Measurements from ENCODE around the gene DYNLT1.
"Not testable (repeated sequence)": the region's sequence is repeated elsewhere in the genome, so short reads cannot be mapped to it uniquely, and the experiment has no call there.

The DYNLT1 gene

DNA sequence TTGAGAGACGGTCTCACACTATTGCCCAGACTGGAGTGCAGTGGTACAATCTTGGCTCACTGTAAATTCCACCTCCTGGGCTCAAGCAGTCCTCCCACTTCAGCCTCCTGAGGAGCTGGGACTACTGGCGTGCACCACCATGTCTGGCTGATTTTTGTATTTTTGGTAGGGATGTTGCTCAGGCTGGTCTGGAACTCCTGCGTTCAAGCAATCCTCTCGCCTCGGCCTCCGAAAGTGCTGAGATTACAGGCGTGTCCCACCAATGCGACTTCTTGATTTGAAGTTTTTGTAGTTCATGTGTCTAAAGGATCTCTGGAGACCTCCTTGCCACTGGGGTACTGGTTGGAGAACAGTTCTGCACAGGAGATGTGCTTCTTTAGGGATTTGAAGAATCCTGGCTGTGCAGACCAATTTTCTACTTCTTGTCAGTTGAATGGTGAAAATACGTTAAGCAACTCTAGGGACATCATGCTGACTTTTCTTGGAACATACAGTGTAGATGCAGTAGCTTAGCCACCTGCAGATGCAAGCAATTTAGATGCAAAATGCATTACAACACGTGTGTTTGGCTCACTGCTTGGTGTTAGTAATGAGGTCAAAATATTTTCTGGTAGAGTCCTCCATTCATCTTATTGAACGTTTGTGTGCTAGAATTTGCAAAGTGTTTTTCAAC lies 33.5 kb upstream of the DYNLT1 start:
- no peaks in the 10 kb centered on the region for H3K9me3 ChIP-seq (ENCODE audit: control insufficient read depth in 5 of 5, low read length in 5 of 5)
- no peak overlapping the region for H3K9ac ChIP-seq (ENCODE audit: low read length in 5 of 5)
- H3K4me1 ChIP-seq (ENCODE audit: control insufficient read depth in 5 of 5, insufficient read depth in 5 of 5, low read length in 5 of 5) = peaks cover 0 to 5% (median 3%) of the 10 kb centered on the region in 5 donors
- H3K27ac ChIP-seq (ENCODE audit: low read depth, low read length) = no peak overlapping the region
- H3K36me3 ChIP-seq (ENCODE audit: control insufficient read depth in 5 of 5, insufficient read depth in 5 of 5, low read length in 5 of 5) = no peaks in the 10 kb centered on the region
- no peaks in the 10 kb centered on the region for H3K27me3 ChIP-seq (ENCODE audit: control insufficient read depth in 5 of 5, insufficient read depth in 4 of 5, low read length in 5 of 5)
- no peak overlapping the region for H3K4me3 ChIP-seq (ENCODE audit: low read depth in 1 of 5, low read length in 5 of 5)

GRCh38 chr6:158677094-158677493 lies 32.6 kb upstream of the DYNLT1 start:
- H3K27ac ChIP-seq (ENCODE audit: low read depth, low read length); H3K4me1 ChIP-seq (ENCODE audit: control insufficient read depth in 5 of 5, insufficient read depth in 5 of 5, low read length in 5 of 5); H3K36me3 ChIP-seq (ENCODE audit: control insufficient read depth in 5 of 5, insufficient read depth in 5 of 5, low read length in 5 of 5); H3K27me3 ChIP-seq (ENCODE audit: control insufficient read depth in 5 of 5, insufficient read depth in 4 of 5, low read length in 5 of 5); H3K9me3 ChIP-seq (ENCODE audit: control insufficient read depth in 5 of 5, low read length in 5 of 5); H3K4me3 ChIP-seq (ENCODE audit: low read depth in 1 of 5, low read length in 5 of 5); H3K9ac ChIP-seq (ENCODE audit: low read length in 5 of 5): not testable (repeated sequence)

DNA sequence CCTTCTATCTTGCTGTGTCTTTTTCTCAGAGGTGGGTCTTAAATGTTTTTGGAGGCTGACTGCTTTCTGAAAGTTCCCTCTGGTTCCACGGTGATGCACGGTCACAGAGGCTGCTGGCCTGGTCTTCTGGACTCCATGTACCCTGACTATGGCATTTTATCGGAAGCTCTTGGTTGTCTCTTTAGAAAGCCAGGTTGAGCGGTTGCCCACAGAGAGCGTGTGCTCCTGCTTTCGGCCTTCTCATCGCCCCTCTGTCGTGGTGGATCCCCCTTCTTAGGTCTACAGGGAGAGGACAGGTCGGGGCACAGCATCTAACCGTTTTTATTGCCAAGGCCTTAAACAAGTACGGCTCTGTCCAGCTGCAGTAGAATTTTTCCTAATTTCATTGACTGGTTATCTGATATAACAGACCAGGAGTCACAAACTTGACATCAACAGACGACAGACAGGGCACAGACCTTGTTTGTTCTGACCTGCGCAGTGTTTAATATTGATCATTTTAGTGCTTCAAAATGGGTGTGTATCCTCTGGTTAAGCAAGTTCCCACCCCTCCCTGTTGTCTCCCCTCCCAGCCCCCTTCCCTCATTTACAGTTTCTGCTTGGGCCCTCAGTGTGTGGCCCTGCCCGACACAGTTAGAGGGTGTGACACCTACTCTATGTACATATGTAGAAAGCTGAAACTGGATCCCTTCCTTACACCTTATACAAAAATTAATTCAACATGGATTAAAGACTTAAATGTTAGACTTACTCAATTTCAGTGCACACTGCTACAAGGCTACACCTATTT lies 30.0 kb upstream of the DYNLT1 start:
- Histone ChIP-seq H3K9me3 (ENCODE audit: control insufficient read depth in 5 of 5, low read length in 5 of 5) (no peaks in the 10 kb centered on the region), H3K4me1 (ENCODE audit: control insufficient read depth in 5 of 5, insufficient read depth in 5 of 5, low read length in 5 of 5) (peaks cover 0 to 10% (median 8%) of the 10 kb centered on the region in 5 donors), H3K4me3 (ENCODE audit: low read depth in 1 of 5, low read length in 5 of 5) (no peak overlapping the region), H3K36me3 (ENCODE audit: control insufficient read depth in 5 of 5, insufficient read depth in 5 of 5, low read length in 5 of 5) (no peaks in the 10 kb centered on the region), H3K27ac (ENCODE audit: low read depth, low read length) (no peak overlapping the region), H3K9ac (ENCODE audit: low read length in 5 of 5) (no peak overlapping the region), H3K27me3 (ENCODE audit: control insufficient read depth in 5 of 5, insufficient read depth in 4 of 5, low read length in 5 of 5) (no peaks in the 10 kb centered on the region)

- no peaks in the 10 kb centered on the region for H3K9me3 ChIP-seq (ENCODE audit: control insufficient read depth in 5 of 5, low read length in 5 of 5)
- H3K4me1 ChIP-seq (ENCODE audit: control insufficient read depth in 5 of 5, insufficient read depth in 5 of 5, low read length in 5 of 5) = peaks cover 0 to 22% (median 13%) of the 10 kb centered on the region in 5 donors
- H3K4me3 ChIP-seq (ENCODE audit: low read depth in 1 of 5, low read length in 5 of 5) = no peak overlapping the region
- no peaks in the 10 kb centered on the region for H3K27me3 ChIP-seq (ENCODE audit: control insufficient read depth in 5 of 5, insufficient read depth in 4 of 5, low read length in 5 of 5)
- H3K9ac ChIP-seq (ENCODE audit: low read length in 5 of 5) = no peak overlapping the region
- H3K27ac ChIP-seq (ENCODE audit: low read depth, low read length) = no peak overlapping the region
- H3K36me3 ChIP-seq (ENCODE audit: control insufficient read depth in 5 of 5, insufficient read depth in 5 of 5, low read length in 5 of 5) = no peaks in the 10 kb centered on the region
Observed at GRCh38 chr6:158672726-158673125, 28.2 kb upstream of the DYNLT1 start.

GRCh38 chr6:158672119-158672518 lies 27.6 kb upstream of the DYNLT1 start:
- H3K27me3 ChIP-seq (ENCODE audit: control insufficient read depth in 5 of 5, insufficient read depth in 4 of 5, low read length in 5 of 5); H3K9me3 ChIP-seq (ENCODE audit: control insufficient read depth in 5 of 5, low read length in 5 of 5); H3K4me3 ChIP-seq (ENCODE audit: low read depth in 1 of 5, low read length in 5 of 5); H3K9ac ChIP-seq (ENCODE audit: low read length in 5 of 5); H3K36me3 ChIP-seq (ENCODE audit: control insufficient read depth in 5 of 5, insufficient read depth in 5 of 5, low read length in 5 of 5); H3K27ac ChIP-seq (ENCODE audit: low read depth, low read length): not testable (repeated sequence)
- H3K4me1 ChIP-seq (ENCODE audit: control insufficient read depth in 5 of 5, insufficient read depth in 5 of 5, low read length in 5 of 5) = peaks cover 0 to 28% (median 19%) of the 10 kb centered on the region in 5 donors

DNA sequence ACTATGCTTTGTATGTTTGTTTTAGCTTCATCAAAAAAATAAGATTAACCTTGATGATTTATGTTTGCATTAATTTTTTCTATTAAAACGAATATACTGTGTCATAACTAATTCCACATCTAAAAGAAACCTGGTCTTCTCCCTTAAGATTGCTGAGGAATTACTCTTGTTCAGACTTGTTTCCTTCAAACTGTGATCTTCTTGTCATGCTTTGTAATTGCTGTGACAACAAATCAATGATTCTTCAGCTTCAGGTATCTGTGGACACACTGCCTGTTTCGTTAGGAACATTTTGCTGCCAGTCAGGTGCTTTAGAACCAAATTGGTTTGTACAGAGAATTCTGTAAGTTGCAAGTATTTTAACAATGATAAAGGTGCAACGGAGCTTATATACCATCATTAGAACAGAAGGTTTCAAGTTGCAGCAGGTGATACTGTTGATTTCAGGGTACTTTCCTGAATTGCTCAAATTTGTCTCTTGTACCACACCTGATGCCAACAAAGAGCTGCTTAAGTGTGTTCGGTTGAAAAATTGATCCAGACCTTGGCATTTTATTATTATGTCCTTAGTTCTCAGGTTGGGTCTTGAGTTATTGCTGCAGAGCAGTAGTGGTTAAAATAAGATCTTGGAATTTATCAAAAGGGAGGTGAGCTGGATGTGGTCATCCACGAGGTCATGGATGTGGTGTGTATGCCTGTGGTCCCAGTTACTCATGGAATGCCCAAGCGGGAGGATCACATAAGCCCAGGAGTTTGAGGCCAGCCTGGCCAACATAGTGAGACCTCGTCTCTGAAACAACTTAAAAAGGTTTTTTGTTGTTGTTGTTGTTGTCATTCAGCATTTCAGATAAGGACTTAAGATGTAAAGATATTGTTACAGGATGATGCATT lies 24.8 kb upstream of the DYNLT1 start:
- peaks cover 0 to 39% (median 30%) of the 10 kb centered on the region in 5 donors for H3K4me1 ChIP-seq (ENCODE audit: control insufficient read depth in 5 of 5, insufficient read depth in 5 of 5, low read length in 5 of 5)
- H3K27ac ChIP-seq (ENCODE audit: low read depth, low read length) = peak overlapping the region; percentile 45
- no peak overlapping the region for H3K9ac ChIP-seq (ENCODE audit: low read length in 5 of 5)
- no peak overlapping the region for H3K4me3 ChIP-seq (ENCODE audit: low read depth in 1 of 5, low read length in 5 of 5)
- no peaks in the 10 kb centered on the region for H3K9me3 ChIP-seq (ENCODE audit: control insufficient read depth in 5 of 5, low read length in 5 of 5)
- no peaks in the 10 kb centered on the region for H3K27me3 ChIP-seq (ENCODE audit: control insufficient read depth in 5 of 5, insufficient read depth in 4 of 5, low read length in 5 of 5)
- no peaks in the 10 kb centered on the region for H3K36me3 ChIP-seq (ENCODE audit: control insufficient read depth in 5 of 5, insufficient read depth in 5 of 5, low read length in 5 of 5)

DNA sequence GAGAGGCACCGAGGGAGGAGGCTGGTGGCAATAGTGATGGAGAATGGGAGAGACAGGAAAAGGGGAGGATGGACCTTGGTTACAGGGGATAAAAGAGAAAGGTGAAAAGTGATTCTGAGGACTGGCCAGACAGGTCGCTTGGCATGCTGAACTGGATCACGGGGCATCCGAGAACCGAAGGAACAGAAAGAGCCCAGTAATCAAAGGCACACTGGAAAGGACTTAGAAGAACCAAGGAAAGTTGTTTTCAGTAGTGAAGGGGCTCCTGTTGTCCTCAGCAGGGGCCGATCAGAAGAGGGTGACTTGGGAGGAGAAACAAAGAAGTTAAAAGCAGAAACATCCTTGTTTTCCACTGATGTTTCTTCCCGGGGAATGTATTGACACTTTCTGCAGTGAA lies 24.2 kb upstream of the DYNLT1 start:
- peak overlapping the region; percentile 35 for H3K27ac ChIP-seq (ENCODE audit: low read depth, low read length)
- H3K4me3 ChIP-seq (ENCODE audit: low read depth in 1 of 5, low read length in 5 of 5) = no peak overlapping the region
- peaks cover 0 to 42% (median 30%) of the 10 kb centered on the region in 5 donors for H3K4me1 ChIP-seq (ENCODE audit: control insufficient read depth in 5 of 5, insufficient read depth in 5 of 5, low read length in 5 of 5)
- H3K9ac ChIP-seq (ENCODE audit: low read length in 5 of 5) = no peak overlapping the region
- no peaks in the 10 kb centered on the region for H3K27me3 ChIP-seq (ENCODE audit: control insufficient read depth in 5 of 5, insufficient read depth in 4 of 5, low read length in 5 of 5)
- H3K36me3 ChIP-seq (ENCODE audit: control insufficient read depth in 5 of 5, insufficient read depth in 5 of 5, low read length in 5 of 5) = no peaks in the 10 kb centered on the region
- no peaks in the 10 kb centered on the region for H3K9me3 ChIP-seq (ENCODE audit: control insufficient read depth in 5 of 5, low read length in 5 of 5)

GRCh38 chr6:158667360-158667981 lies 22.9 kb upstream of the DYNLT1 start:
- H3K9me3 ChIP-seq (ENCODE audit: control insufficient read depth in 5 of 5, low read length in 5 of 5) = no peaks in the 10 kb centered on the region
- H3K4me3 ChIP-seq (ENCODE audit: low read depth in 1 of 5, low read length in 5 of 5) = no peak overlapping the region
- peak overlapping the region in 1 of 5 donors; percentile 5 for H3K9ac ChIP-seq (ENCODE audit: low read length in 5 of 5)
- H3K36me3 ChIP-seq (ENCODE audit: control insufficient read depth in 5 of 5, insufficient read depth in 5 of 5, low read length in 5 of 5) = no peaks in the 10 kb centered on the region
- H3K27me3 ChIP-seq (ENCODE audit: control insufficient read depth in 5 of 5, insufficient read depth in 4 of 5, low read length in 5 of 5) = no peaks in the 10 kb centered on the region
- peak overlapping the region; percentile 64 for H3K27ac ChIP-seq (ENCODE audit: low read depth, low read length)
- peaks cover 0 to 53% (median 43%) of the 10 kb centered on the region in 5 donors for H3K4me1 ChIP-seq (ENCODE audit: control insufficient read depth in 5 of 5, insufficient read depth in 5 of 5, low read length in 5 of 5)

DNA sequence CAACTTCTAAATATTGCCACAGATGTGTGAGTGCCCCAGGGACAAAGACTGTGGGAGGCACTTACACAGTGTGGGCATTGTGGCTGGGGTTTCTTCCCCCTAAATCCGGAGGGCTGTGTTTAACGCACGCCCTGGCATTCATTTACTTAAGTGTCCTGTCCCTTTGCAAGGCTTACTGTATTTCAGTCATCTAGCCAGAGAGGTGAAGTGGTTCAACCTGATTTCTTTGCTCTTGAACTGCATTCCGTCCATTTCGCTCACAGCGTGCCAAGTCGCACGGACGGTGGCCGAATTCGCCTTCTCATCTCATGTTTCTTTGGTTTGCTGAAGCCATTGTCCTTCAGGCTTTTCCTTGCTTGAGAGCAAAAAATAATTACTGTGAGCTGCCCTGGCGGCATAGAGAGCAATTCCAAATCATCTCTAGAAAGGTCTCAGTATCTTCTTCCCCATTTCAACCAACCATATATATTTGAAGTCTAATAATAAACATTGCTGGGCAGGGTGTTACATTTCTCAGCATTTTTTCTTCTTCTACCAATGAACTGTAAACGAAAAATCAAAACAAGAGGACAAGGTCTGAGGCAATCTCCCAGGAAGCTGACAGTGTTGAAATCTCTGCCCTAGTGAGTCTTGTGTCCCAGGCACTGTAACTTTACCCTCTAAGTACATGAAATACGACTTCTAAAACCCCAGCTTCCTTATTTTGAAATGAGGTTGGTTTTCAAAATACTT lies 22.3 kb upstream of the DYNLT1 start:
- peaks cover 0 to 57% (median 43%) of the 10 kb centered on the region in 5 donors for H3K4me1 ChIP-seq (ENCODE audit: control insufficient read depth in 5 of 5, insufficient read depth in 5 of 5, low read length in 5 of 5)
- H3K27me3 ChIP-seq (ENCODE audit: control insufficient read depth in 5 of 5, insufficient read depth in 4 of 5, low read length in 5 of 5) = no peaks in the 10 kb centered on the region
- H3K4me3 ChIP-seq (ENCODE audit: low read depth in 1 of 5, low read length in 5 of 5) = peak overlapping the region in 1 of 5 donors; percentile 38
- no peaks in the 10 kb centered on the region for H3K36me3 ChIP-seq (ENCODE audit: control insufficient read depth in 5 of 5, insufficient read depth in 5 of 5, low read length in 5 of 5)
- H3K27ac ChIP-seq (ENCODE audit: low read depth, low read length) = peak overlapping the region; percentile 64
- no peak overlapping the region for H3K9ac ChIP-seq (ENCODE audit: low read length in 5 of 5)
- H3K9me3 ChIP-seq (ENCODE audit: control insufficient read depth in 5 of 5, low read length in 5 of 5) = no peaks in the 10 kb centered on the region

Measured in subcutaneous abdominal adipose tissue (tissue), 5 donors.